Stromal cell of bone marrow (primary cell): ENCODE measurements around the gene GAS2L2.

Source experiments
- DNase-seq: peaks from one replicate; pipeline ENCODE4 v3.0.0-alpha.2; 2012; ENCODE audit warnings: low read depth

Gene GAS2L2

GRCh38 chr17:35745749-35746320 is 7.2 kb downstream of the GAS2L2 start:
- no peak for DNase-seq

GRCh38 chr17:35745246-35745645 is 7.8 kb downstream of the GAS2L2 start:
- DNase-seq: no peak

DNA sequence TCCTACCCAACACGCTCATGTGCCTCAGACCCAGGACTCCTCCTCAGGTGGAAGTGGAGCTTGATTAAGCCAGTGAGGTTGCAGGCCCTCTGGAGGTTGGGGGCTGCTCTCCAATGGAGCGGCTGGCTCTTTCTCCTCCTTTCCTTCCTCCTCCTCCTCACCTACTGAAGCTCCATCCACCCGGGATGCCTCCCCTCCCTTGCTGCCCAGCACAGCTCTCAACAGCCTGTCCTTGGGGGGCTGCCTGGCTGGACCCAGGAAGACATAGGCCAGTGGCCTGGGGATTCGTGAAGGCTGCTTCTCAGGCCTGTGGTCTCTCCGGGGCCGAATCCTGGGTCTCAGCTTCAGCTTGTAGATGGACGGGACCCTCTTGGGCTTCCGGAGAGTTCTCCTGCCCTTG is 8.2 kb downstream of the GAS2L2 start:
- DNase-seq: no peak

DNA sequence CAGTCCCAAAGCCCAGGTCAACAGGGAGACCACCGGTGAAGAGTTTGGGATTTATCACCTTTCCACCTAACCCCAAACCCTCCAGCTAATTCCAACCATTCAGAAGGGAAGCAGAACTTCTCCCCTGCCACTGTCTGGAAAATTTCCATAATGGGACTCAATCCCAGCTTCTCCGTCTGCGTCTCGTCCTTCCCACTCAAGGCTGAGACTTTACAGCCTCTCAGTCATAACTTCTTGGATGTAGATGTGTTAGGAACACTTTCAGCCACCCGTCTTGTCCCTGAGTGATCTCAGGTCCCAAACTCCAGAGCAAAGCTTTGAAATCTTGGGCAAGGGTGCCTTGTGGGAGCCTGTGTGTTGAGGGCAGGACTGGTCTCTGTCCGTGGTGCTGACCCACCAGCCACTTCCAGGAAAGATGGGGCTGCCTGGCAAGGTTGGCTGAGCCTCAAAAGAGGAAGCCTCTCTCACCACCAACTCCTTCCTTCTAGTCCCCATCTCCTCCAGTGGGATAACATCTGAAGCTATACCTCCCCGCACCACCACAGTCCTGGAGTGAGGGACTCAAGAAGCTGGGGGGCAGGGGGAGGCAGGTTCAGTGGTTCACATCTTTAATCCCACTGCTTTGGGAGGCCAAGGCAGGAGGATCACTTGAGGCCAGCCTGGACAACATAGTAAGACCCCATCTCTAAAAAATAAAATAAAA is 9.3 kb downstream of the GAS2L2 start:
- DNase-seq: no peak

DNA sequence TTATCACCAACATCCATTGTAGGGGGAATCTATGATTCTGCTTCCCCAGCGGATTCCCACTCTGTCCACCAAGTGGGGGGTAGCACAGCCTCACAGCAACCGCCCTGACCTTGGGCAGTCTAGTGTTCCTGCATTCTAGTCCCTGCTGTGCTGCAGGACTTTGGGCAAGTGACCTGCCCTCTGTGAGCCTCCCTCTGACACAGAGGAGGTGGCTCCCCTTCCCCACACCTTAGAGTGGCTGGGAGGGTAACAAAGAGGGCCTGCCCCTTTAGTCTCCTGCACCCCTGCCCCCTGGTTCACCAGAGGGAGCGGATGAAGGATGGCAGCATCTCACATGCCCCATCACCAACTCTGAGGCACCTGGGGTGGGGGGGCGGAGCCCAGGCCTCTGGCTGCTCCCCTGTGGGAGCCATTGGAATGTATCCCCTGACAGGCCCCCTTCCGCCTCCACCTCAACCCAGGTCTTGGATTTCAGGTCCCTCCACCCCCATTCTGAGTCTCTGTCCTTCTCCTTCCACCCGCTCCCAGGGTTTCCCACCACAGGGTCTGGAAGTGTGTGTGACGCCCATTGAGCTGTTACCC is 10.1 kb downstream of the GAS2L2 start:
- DNase-seq: no peak

DNA sequence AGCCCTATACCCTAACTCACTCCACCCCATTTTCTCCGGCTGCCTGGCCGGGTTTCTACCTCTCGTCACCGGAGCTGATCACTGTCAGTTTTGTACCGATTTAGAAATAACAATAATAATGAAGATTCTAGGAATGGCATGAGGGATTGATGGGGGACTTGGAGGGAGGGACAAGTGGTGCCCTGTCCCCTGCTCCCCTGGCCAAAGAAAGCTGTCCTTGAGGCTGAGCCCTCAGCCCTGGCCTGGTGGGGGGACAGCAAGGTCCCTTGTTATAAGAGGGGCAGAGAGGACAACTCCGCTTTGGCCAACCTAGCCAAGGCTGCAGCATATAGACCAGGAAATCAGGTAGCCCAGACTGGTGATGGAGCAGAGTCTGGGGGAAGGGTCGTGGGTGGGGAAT is 10.5 kb downstream of the GAS2L2 start:
- no peak for DNase-seq

DNA sequence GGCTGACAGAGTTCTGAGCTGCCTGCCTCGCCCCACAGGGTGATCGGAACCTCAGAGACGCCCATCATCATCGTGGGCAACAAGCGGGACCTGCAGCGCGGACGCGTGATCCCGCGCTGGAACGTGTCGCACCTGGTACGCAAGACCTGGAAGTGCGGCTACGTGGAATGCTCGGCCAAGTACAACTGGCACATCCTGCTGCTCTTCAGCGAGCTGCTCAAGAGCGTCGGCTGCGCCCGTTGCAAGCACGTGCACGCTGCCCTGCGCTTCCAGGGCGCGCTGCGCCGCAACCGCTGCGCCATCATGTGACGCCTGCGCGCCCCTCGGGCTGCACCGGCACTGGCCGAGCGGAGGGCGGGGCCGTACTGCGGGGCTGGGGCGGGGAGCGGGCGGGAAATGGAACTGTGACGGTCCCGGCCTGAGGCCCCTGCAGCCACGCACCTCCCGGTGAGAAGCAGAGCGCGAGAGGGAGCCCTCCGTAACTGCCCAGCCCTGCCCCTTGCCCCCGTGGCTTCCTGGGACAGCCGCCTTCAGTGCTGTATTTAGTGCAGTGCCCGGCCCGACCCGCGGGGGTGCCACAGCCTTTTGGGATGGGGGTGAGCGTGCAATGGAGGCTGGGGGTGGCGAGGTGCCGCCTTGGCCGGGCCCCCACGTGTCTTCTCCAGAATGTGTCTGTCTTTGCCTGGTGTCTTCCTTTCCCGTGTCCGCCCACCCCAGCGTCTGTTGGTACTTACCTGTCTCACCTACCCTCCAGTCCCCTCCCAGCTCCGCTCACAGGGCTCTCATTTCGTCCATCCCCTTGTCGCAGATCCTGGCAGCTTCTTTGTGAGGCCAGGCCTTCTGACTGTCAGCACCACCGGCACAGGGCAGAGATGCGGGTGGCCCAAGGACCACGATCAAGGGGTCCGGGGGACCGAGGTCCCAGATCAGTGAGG is 11.8 kb downstream of the GAS2L2 start:
- DNase-seq: no peak

DNA sequence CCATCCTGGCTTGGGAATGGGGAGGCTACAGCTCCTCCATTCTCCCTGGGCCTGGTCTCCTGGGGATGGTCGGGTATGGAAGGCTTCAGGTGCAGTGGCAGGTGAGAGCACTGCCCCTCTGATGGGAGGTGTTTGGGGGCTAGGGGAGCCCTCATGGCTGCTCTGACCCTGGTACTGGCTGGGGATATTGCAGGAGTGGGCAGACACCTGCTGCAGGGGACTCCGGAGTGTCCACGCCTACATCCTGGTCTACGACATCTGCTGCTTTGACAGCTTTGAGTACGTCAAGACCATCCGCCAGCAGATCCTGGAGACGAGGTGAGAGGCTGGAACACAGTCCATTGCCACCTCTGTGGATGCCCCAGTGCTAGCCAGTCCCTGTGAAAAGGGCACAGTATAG is 12.8 kb downstream of the GAS2L2 start:
- no peak for DNase-seq

DNA sequence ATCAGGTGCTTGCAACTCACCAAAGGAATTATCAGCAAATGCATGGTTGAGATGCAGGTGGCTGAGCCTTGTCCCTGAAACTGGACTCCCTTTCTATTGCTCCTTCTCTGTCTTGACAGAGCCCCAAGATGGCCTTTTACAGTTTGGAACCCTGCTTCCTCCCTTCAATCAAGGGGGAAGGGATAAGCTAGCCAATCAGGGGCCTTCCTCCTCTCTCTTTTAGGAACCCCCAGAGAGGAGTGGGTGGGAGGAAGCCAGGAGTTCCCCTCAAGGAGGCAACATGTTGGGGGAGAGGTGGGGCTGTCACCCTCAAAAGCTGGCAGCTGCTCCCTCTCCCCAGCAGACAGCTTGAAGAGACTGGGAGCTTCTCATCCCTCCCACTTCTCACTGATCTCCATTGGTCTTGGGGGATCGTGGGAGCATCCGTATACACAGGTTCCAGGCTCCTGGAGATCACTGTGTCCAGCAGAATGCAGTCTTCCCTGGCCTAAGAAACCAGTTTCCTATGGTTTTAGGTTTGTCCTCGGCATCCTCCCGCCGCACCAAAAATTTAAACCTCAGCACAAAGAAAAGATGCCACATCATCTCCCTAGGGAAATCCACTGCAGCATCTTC is 14.4 kb downstream of the GAS2L2 start:
- no peak for DNase-seq

- DNase-seq: no peak
Observed at GRCh38 chr17:35736236-35736635, 16.8 kb downstream of the GAS2L2 start.

DNA sequence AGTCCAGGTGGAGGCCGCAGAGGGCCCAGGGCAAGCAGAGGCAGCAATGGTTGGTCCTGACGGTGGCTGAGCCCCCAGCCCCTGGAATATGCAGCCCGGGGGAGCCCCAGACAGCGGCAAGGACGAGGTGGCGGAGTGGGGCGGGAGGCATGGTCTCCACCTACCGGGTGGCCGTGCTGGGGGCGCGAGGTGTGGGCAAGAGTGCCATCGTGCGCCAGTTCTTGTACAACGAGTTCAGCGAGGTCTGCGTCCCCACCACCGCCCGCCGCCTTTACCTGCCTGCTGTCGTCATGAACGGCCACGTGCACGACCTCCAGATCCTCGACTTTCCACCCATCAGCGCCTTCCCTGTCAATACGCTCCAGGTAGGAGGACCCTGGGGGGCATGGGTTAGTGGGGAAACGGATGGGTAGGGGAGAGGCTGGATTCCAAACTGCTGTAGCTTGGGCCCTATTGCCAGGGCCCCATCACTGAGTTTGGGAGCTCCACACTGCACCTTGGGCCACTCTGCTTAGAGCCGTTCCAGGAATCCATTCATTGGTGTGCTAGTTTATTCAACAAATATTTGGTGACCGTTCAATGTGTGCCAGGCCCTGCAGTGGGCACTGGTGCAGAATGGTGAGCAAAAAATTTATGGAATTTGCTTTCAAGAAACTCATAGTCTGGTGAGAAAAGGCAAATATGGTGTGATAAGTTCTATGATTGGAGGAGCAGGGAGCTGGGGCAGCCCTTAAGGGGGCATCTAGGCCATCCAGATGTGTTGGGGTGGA is 17.8 kb downstream of the GAS2L2 start:
- DNase-seq: no peak

- no peak for DNase-seq
Observed at GRCh38 chr17:35734396-35734795, 18.6 kb downstream of the GAS2L2 start.

- DNase-seq: no peak
Observed at GRCh38 chr17:35733366-35733765, 19.7 kb downstream of the GAS2L2 start.

DNA sequence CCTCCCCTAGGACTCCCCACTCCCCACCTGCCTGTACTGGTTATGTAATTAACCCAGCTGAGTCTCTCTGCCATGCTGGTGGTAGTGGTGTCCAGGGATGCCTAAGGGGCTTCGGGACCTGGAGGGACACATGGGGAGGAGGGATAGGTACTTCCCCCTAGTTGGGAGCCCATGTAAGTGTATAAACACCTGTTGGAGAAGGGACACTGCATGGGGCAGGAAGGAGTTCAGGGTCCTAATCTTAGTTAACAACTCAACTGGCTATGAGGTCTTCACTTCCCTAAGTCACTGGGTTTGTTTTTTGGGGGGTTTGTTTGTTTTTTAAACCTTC is 20.3 kb downstream of the GAS2L2 start:
- DNase-seq: no peak

DNA sequence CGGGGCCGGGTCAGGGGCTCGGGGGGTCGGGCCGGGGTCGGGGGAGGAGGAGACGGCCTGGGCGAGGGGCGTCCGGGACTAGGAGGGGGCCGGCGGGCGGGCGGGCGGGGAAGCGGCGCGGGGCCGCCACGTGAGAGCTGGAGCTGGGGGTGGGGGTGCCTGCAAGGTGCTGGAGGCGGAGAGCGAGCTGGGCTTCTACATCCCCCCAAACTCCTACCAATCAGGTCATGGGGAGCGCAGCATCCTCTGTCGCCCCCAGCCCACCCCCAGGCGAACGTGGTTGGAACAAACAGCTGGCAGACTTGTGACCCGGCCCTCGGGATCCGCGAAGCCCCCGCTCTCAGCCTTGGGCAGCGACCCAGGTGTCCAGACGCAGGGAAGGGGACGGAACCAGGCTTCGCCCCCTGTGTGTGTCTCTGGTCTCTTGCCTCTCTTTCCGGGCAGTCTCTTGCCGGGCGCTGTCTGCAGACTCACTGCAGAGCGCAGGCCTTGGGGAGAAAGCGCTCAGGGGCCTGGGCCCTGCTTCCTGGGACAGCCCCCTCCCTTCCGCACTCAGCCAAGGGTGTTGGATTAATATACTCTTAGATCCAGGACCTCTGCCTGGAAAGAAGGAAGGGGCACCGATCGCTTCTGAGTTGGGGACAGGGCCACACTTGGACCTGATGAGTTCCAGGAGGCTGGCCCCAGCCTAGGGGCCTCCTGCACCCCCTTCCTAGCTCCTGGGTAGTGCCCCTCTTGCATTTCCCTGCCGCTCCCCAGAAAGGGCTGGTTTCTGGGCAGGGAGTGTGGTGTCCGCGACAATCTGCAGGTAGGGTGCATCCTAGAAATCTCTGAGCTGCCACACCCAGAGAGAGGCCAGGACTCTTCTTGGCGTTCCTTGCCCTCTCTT is 20.9 kb downstream of the GAS2L2 start:
- no peak for DNase-seq

DNA sequence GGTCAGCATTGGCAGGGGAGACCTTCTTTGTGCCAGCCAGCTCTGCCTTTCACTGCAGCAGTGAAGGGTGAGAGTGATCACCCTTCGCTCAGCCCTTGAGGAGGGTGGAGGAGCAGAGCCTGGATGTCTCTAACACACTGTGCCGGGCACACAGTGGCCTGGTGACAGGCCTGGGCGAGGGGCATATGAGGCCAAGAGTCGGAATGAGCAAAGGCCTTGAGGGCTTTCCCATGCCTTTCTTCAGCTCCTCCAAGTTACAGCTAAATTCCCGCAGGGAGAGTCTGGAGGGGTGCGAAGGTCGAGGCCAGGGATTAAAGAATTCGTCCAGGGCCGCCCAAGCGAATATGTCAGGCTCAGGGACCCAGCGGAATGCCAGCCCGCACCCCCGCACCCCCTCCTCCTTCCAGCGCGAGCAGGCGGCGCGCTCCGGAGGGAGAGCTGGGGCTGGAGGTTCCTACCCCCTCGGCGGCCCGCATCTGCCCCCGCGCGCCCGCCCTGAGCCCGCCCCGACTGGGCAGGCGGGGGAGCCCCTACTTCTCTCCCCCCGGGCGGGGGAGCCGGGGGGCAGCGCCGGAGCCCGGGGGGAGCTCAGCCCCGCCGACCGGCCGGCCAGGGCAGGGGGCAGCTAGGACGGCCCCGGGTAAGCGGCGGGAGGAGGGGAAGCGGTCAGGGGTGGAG is 21.7 kb downstream of the GAS2L2 start, which contains the start of gene RASL10B:
TSS of gene RASL10B (plus strand) at position 401 of the 678 bp plus-strand sequence. CDS start 3,546 bp downstream, outside the sequence.
- DNase-seq: no peak

GRCh38 chr17:35730400-35731005 is 22.5 kb downstream of the GAS2L2 start:
- no peak for DNase-seq

GRCh38 chr17:35729405-35729833 is 23.6 kb downstream of the GAS2L2 start:
- DNase-seq: no peak

GRCh38 chr17:35728551-35728950 is 24.5 kb downstream of the GAS2L2 start:
- no peak for DNase-seq
